Measurements from ENCODE around the gene CYP3A4. TPM values are rescaled to one million over a fixed set of nuclear protein-coding genes. Genes with fewer than 3 reads are reported as not detected.
"Not testable (repeated sequence)": the region's sequence is repeated elsewhere in the genome, so short reads cannot be mapped to it uniquely, and the experiment has no call there.

Gene CYP3A4
- total RNA-seq, 1 donor from 2014 or later = not detected

- Histone ChIP-seq H3K36me3 (no peaks in the 10 kb centered on the region), H3K4me3 (no peak overlapping the region), H3K9me3 (no peaks in the 10 kb centered on the region), H3K27ac (no peak overlapping the region), H3K27me3 (no peaks in the 10 kb centered on the region), H3K4me1 (no peaks in the 10 kb centered on the region)
- TF ChIP-seq CTCF (IDR thresholded peaks at IDR 0.05) = no peak
- intact Hi-C loops (cut with DNase I) = no loop called here
- ATAC-seq (no peak), DNase-seq (no peak)
Measured at GRCh38 chr7:99782012-99782953, 1.7 kb downstream of the CYP3A4 start.

- intact Hi-C loops (cut with DNase I) = no loop called here
- no peak overlapping the region for H3K4me3 ChIP-seq
- no peak overlapping the region for H3K27ac ChIP-seq
- ATAC-seq (no peak), DNase-seq (no peak)
- no peaks in the 10 kb centered on the region for H3K4me1 ChIP-seq
- H3K36me3 ChIP-seq = no peaks in the 10 kb centered on the region
- no peaks in the 10 kb centered on the region for H3K27me3 ChIP-seq
- H3K9me3 ChIP-seq = no peaks in the 10 kb centered on the region
- no peak for TF ChIP-seq CTCF (IDR thresholded peaks at IDR 0.05)
Measured at GRCh38 chr7:99780588-99780987, 3.4 kb downstream of the CYP3A4 start.

GRCh38 chr7:99779949-99780348 lies 4.0 kb downstream of the CYP3A4 start:
- H3K9me3 ChIP-seq = no peaks in the 10 kb centered on the region
- no peaks in the 10 kb centered on the region for H3K27me3 ChIP-seq
- intact Hi-C loops (cut with DNase I) = no loop called here
- no peaks in the 10 kb centered on the region for H3K4me1 ChIP-seq
- ATAC-seq = no peak
- H3K27ac ChIP-seq = no peak overlapping the region
- no peaks in the 10 kb centered on the region for H3K36me3 ChIP-seq
- no peak overlapping the region for H3K4me3 ChIP-seq
- TF ChIP-seq CTCF (IDR thresholded peaks at IDR 0.05) = no peak
- no peak for DNase-seq

- Histone ChIP-seq H3K4me1 (no peaks in the 10 kb centered on the region), H3K27ac (no peak overlapping the region), H3K4me3 (no peak overlapping the region), H3K36me3 (no peaks in the 10 kb centered on the region), H3K27me3 (no peaks in the 10 kb centered on the region), H3K9me3 (no peaks in the 10 kb centered on the region)
- ATAC-seq (no peak), DNase-seq (no peak)
- TF ChIP-seq CTCF (IDR thresholded peaks at IDR 0.05) = no peak
- intact Hi-C loops (cut with DNase I) = no loop called here
Measured at GRCh38 chr7:99778880-99779279, 5.1 kb downstream of the CYP3A4 start.

- DNase-seq; H3K9me3 ChIP-seq; H3K4me3 ChIP-seq; H3K27ac ChIP-seq; H3K36me3 ChIP-seq; H3K4me1 ChIP-seq; ATAC-seq; H3K27me3 ChIP-seq; intact Hi-C loops (cut with DNase I): not testable (repeated sequence)
Measured at GRCh38 chr7:99773395-99773794, 10.6 kb downstream of the CYP3A4 start.

- Histone ChIP-seq H3K9me3 (no peaks in the 10 kb centered on the region), H3K36me3 (no peaks in the 10 kb centered on the region), H3K4me1 (no peaks in the 10 kb centered on the region), H3K4me3 (no peak overlapping the region), H3K27ac (no peak overlapping the region), H3K27me3 (no peaks in the 10 kb centered on the region)
- TF ChIP-seq CTCF (IDR thresholded peaks at IDR 0.05) = no peak
- intact Hi-C loops (cut with DNase I) = no loop called here
- no peak for DNase-seq
- no peak for ATAC-seq
Measured at GRCh38 chr7:99772565-99772964, 11.4 kb downstream of the CYP3A4 start.

- H3K4me1 ChIP-seq; DNase-seq; H3K36me3 ChIP-seq; H3K27me3 ChIP-seq; ATAC-seq; intact Hi-C loops (cut with DNase I); H3K4me3 ChIP-seq; H3K27ac ChIP-seq; H3K9me3 ChIP-seq: not testable (repeated sequence)
Measured at GRCh38 chr7:99769494-99769893, 14.5 kb downstream of the CYP3A4 start.

Data from upper lobe of right lung (tissue), 1 donor.